ENCODE measurements around the gene NGEF.
"Not testable (repeated sequence)": the region's sequence is repeated elsewhere in the genome, so short reads cannot be mapped to it uniquely, and the experiment has no call there.

Gene NGEF

DNA sequence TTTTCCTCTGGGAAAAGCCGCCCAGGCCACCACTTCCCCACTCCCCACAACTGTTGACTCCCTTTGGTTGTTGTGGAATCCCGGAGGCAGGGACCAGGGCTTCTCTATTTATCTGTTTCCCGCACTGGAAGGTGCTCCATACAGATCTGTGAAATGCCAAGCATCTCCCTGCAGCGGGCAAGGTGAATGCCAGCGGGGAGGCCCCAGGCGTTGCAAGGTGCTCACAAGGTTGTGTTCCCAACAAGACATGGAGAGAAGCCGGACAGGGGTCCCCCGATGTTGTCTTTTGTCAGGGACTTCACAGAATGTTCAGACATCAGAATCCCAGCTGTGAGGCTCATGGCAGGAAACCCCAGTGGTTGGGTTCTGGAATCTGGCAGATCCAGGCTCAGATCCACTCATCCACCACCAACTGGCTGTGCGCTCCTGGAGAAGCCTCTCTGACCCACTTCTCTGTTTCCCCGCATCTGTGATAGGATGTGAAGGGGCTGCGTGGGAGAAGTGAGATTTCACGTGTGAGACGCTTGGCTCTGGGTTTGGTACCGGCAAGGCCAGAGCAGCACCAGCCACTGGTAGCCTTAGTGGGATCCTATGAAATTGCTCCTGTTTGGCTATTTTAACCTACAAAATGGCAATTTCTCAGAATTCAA is 10.8 kb upstream of the NGEF start:
- Histone ChIP-seq H3K27me3 (no peaks in the 10 kb centered on the region), H3K4me1 (peaks cover 0 to 13% (median 3%) of the 10 kb centered on the region in 4 donors), H3K36me3 (no peaks in the 10 kb centered on the region), H3K27ac (no peak overlapping the region), H3K9me3 (no peaks in the 10 kb centered on the region), H3K4me3 (no peak overlapping the region)
- TF ChIP-seq, protein P1, sequence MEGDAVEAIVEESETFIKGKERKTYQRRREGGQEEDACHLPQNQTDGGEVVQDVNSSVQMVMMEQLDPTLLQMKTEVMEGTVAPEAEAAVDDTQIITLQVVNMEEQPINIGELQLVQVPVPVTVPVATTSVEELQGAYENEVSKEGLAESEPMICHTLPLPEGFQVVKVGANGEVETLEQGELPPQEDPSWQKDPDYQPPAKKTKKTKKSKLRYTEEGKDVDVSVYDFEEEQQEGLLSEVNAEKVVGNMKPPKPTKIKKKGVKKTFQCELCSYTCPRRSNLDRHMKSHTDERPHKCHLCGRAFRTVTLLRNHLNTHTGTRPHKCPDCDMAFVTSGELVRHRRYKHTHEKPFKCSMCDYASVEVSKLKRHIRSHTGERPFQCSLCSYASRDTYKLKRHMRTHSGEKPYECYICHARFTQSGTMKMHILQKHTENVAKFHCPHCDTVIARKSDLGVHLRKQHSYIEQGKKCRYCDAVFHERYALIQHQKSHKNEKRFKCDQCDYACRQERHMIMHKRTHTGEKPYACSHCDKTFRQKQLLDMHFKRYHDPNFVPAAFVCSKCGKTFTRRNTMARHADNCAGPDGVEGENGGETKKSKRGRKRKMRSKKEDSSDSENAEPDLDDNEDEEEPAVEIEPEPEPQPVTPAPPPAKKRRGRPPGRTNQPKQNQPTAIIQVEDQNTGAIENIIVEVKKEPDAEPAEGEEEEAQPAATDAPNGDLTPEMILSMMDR (IDR thresholded peaks at IDR 0.05): no peak
- no peak for DNase-seq
- intact Hi-C loops (cut with DNase I; ENCODE audit: low total_unique reads): no loop called here

DNA sequence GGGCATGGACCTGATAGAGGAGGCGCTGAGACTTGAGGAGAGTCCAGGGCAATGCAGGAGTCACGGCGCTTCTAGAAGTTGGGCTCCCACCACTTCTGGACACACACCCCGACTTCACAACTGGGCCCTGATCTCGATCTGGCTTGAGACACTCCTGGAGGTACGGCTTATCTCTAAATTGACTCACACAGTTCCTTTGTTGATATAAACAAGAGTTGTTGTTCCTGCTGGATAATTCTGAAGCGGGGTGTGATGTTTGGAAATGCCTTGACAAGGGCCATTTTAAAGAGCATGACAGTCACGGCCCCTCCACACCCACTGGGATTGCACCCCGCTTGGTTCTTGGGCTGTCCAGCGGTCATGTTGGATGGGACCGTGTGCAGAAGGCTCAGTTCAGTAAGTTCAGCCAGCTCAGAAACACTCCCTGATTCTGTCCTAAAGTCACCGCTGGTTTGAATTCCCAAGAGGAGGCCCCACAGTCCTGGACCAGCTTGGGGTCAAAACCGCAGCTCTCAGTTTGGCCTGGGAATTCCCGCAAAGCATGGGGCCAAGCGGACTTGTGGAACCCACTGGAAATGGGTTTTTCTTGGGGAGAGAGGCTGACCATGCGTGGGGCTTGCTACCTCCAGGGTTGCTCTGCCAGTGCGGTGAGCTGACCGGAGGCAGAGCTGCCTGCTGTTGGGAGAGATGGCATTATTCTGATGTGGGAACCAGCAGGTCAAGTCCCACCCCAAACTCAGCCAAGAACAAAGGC is 10.1 kb upstream of the NGEF start:
- intact Hi-C loops (cut with DNase I; ENCODE audit: low total_unique reads): no loop called here
- TF ChIP-seq, protein P1 (IDR thresholded peaks at IDR 0.05): no peak

DNA sequence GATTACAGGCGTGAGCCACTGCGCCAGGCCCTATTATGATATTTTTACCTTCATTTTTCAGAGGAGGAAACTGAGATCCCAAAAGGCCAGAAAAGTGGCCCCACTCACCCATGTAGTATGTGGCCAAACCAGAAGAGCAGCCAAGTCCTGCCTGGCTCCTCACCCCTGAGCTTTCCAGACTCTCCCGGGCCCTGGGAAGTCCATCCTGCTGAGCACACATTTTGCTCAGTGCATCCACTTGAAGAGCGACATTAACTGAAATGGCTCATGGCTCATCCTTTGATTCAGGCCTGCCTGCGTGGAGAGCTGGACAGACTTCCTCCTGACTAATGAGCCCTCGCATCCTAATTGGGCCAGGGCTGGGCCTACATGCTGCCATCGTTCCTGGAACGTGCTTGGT is 9.5 kb upstream of the NGEF start:
- Histone ChIP-seq H3K9me3 (peaks cover 0 to 7% (median 1%) of the 10 kb centered on the region in 3 donors), H3K4me1 (peaks cover 0 to 13% (median 3%) of the 10 kb centered on the region in 4 donors), H3K36me3 (no peaks in the 10 kb centered on the region), H3K27ac (no peak overlapping the region), H3K4me3 (no peak overlapping the region), H3K27me3 (no peaks in the 10 kb centered on the region)
- intact Hi-C loops (cut with DNase I; ENCODE audit: low total_unique reads): no loop called here
- DNase-seq: no peak
- TF ChIP-seq, protein P1 (IDR thresholded peaks at IDR 0.05): no peak

More for the DNA sequence above, 10.1 kb upstream of the NGEF start:
- peaks cover 0 to under 1% (median 0%) of the 10 kb centered on the region in 3 donors for H3K9me3 ChIP-seq
- DNase-seq: no peak
- H3K4me1 ChIP-seq: peaks cover 0 to 13% (median 3%) of the 10 kb centered on the region in 4 donors
- H3K27me3 ChIP-seq: no peaks in the 10 kb centered on the region
- no peaks in the 10 kb centered on the region for H3K36me3 ChIP-seq
- H3K4me3 ChIP-seq: no peak overlapping the region
- H3K27ac ChIP-seq: no peak overlapping the region

DNA sequence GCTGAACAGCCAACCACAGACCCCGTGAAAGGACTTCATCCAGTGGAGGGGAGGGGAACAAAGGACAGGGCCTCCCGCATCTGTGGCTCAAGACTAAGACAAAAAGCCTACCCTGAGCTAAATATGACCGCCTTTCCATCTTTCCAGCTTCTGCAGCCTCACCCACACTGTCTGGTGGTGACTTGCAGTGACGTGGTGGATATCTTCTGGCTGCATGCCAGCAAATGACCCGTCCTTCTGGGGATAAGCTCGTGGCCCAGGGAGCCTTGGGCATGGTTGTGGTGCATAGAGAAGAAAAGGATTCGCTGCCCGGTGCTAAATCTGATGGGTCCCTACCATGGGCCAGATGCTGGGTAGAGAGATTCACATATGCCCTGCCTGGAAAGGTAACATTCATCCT is 8.7 kb upstream of the NGEF start:
- Histone ChIP-seq H3K36me3 (no peaks in the 10 kb centered on the region), H3K4me3 (no peak overlapping the region), H3K9me3 (peaks cover 0 to 9% (median 3%) of the 10 kb centered on the region in 3 donors), H3K27ac (no peak overlapping the region), H3K4me1 (peaks cover 0 to 11% (median 3%) of the 10 kb centered on the region in 4 donors), H3K27me3 (no peaks in the 10 kb centered on the region)
- no peak for DNase-seq
- TF ChIP-seq, protein P1 (IDR thresholded peaks at IDR 0.05): no peak
- intact Hi-C loops (cut with DNase I; ENCODE audit: low total_unique reads): no loop called here

DNA sequence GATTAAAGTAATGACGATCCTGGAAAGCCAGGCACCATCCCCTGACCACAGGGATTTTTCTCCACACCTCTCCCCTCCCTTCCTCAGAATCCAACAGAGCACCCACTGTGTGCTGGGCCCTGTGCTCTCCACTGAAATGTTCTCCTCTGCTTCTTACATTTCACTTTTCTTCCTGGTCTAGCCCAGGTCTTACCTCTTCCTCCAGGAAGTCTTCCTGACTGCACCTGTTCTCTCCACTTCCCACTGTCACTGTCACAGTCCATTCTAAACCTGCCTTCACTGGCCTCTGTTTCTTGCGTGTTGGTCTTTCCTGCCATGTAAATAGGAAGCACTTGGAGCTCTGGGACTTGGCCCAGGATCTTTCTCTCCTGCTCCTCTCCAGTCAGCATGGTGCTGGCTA is 7.4 kb upstream of the NGEF start:
- intact Hi-C loops (cut with DNase I; ENCODE audit: low total_unique reads): no loop called here
- H3K36me3 ChIP-seq: no peaks in the 10 kb centered on the region
- no peak overlapping the region for H3K27ac ChIP-seq
- H3K9me3 ChIP-seq: peaks cover 0 to 9% (median 3%) of the 10 kb centered on the region in 3 donors
- H3K4me3 ChIP-seq: no peak overlapping the region
- no peak for DNase-seq
- H3K27me3 ChIP-seq: no peaks in the 10 kb centered on the region
- TF ChIP-seq, protein P1 (IDR thresholded peaks at IDR 0.05): no peak
- no peaks in the 10 kb centered on the region for H3K4me1 ChIP-seq

DNA sequence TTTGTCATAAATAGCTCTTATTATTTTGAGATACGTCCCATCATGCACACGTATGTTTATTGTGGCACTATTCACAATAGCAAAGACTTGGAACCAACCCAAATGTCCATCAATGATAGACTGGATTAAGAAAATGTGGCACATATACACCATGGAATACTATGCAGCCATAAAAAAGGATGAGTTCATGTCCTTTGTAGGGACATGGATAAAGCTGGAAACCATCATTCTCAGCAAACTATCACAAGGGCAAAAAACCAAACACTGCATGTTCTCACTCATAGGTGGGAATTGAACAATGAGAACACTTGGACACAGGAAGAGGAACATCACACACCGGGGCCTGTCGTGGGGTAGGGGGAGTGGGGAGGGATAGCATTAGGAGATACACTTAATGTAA is 6.6 kb upstream of the NGEF start:
- intact Hi-C loops (cut with DNase I; ENCODE audit: low total_unique reads): not testable (repeated sequence)

More for the DNA sequence above, 6.6 kb upstream of the NGEF start:
- H3K4me1 ChIP-seq, DNase-seq, H3K4me3 ChIP-seq, H3K9me3 ChIP-seq, H3K36me3 ChIP-seq, H3K27ac ChIP-seq, H3K27me3 ChIP-seq: not testable (repeated sequence)

All from tibial artery (tissue), 4 donors.